ENCODE measurements around the gene UBL7. TPM values are rescaled to one million over a fixed set of nuclear protein-coding genes. Genes with fewer than 3 reads are reported as not detected.

UBL7 gene
- total RNA-seq, 1 experiment from 2014 or later, result 65.3 TPM

DNA sequence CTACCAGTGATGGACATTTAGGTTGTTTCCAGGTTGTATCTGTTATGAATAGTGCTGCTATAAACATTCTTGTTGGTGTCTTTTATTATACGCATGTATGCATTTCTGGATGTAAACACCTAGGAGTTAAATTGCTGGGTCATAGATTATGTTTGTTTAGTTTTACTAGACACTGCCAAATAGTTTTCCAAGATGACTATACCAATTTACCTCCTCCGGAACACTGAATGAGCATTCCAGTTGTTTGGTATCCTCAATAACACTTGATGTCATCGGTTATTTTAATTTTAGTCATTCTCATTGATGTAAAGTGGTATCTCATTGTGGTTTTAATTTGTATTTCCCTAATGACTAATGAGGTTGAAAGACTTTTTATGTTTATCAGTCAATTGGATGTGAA, 43.5 kb upstream of the UBL7 start:
- Histone ChIP-seq H3K27me3 (ENCODE audit: insufficient read depth, low read length) (no peaks in the 10 kb centered on the region), H3K4me1 (ENCODE audit: control insufficient read depth in 1 of 2, insufficient read depth in 2 of 2, low read length in 2 of 2) (peaks cover 0 to 5% of the 10 kb centered on the region in 2 experiments; a peak in 1 of 4 replicates)
- POLR2A ChIA-PET, result no interaction called here

DNA sequence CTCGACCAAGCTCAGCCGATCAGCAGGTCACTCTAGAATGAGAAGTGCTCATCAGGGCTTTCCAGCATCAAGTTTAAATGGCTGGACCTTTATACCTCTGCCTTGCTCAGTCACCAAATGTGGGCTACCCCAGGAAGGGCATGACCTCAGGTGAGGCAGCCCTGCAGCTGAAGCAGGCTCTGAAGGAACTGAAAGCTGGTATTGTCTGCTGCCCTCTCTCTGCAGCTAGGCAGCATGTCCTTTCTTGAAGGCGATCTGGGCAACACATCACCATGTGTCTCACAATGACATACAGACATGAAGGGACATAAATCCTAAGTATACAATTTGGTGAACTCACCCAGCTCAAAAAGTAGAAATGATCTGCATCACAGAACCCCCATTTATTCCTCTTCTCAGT, 41.3 kb upstream of the UBL7 start:
- TF ChIP-seq CTCF (IDR thresholded peaks at IDR 0.05 in 2 of 3, conservative IDR thresholded peaks at IDR 0.05 in 1 of 3; ENCODE audit: borderline replicate concordance in 1 of 3, insufficient read depth in 1 of 3, low read depth in 2 of 3, low read length in 2 of 3) (peak in 2 of 3 experiments; percentile 23 to 34; a peak in 3 of 6 replicates), SIN3A (IDR thresholded peaks at IDR 0.05; ENCODE audit: low read depth) (no peak), REST (IDR thresholded peaks at IDR 0.05; ENCODE audit: low read depth) (no peak)
- CTCF ChIA-PET, result interaction anchor here (1.0 kb wide), 1 partner anchor 113 kb away, joined by 3 read pairs; no protein-coding TSS in a partner anchor
- intact Hi-C loops (cut with micrococcal nuclease), result no loop called here
- no peaks in the 10 kb centered on the region for H3K27me3 ChIP-seq (ENCODE audit: insufficient read depth, low read length)
- H3K9ac ChIP-seq (ENCODE audit: low read length), result no peak overlapping the region
- DNase-seq (ENCODE audit: low read depth, low spot score), result no peak
- no TSS peak for BruUV-seq (replicated peaks)
- no peaks in the 10 kb centered on the region for H3K79me2 ChIP-seq (ENCODE audit: insufficient read depth, low read length)
- H3K4me2 ChIP-seq (ENCODE audit: low read length), result no peak overlapping the region
- peaks cover 3 to 12% of the 10 kb centered on the region in 2 experiments; a peak in 3 of 4 replicates for H3K4me1 ChIP-seq (ENCODE audit: control insufficient read depth in 1 of 2, insufficient read depth in 2 of 2, low read length in 2 of 2)
- no peaks in the 10 kb centered on the region for H4K20me1 ChIP-seq (ENCODE audit: insufficient read depth)
- ATAC-seq, result peak; percentile 62
- H3K9me2 ChIP-seq (ENCODE audit: insufficient read depth), result no peaks in the 10 kb centered on the region
- no peak overlapping the region for H2AFZ ChIP-seq (ENCODE audit: low read depth, low read length, poor library complexity, severe bottlenecking)
- H3K27ac ChIP-seq (ENCODE audit: low read depth, low read length), result no peak overlapping the region
- no peaks in the 10 kb centered on the region for H3K36me3 ChIP-seq (ENCODE audit: control insufficient read depth in 1 of 2, insufficient read depth in 2 of 2, low read length in 2 of 2)
- POLR2A ChIA-PET, result no interaction called here
- RAD21 ChIA-PET (ENCODE audit: low non-redundant PET in 1 of 2, low total read pairs in 2 of 2, uncharacterized antibody in 2 of 2, unreplicated experiment in 2 of 2), result no interaction called here
- no peak overlapping the region for H3K4me3 ChIP-seq (replicated peaks in 1 of 2; ENCODE audit: low read depth in 1 of 2, low read length in 2 of 2)
- H3K9me3 ChIP-seq (ENCODE audit: control insufficient read depth in 1 of 2, insufficient read depth in 1 of 2, low read depth in 1 of 2, low read length in 2 of 2), result no peaks in the 10 kb centered on the region

More for the DNA sequence above, 43.5 kb upstream of the UBL7 start:
- no peaks in the 10 kb centered on the region for H3K36me3 ChIP-seq (ENCODE audit: control insufficient read depth in 1 of 2, insufficient read depth in 2 of 2, low read length in 2 of 2)
- ChIA-PET RAD21 (ENCODE audit: low non-redundant PET in 1 of 2, low total read pairs in 2 of 2, uncharacterized antibody in 2 of 2, unreplicated experiment in 2 of 2) (no interaction called here), CTCF (no interaction called here)
- no peak overlapping the region for H3K4me3 ChIP-seq (replicated peaks in 1 of 2; ENCODE audit: low read depth in 1 of 2, low read length in 2 of 2)
- no TSS peak for BruUV-seq (replicated peaks)
- no peak overlapping the region for H2AFZ ChIP-seq (ENCODE audit: low read depth, low read length, poor library complexity, severe bottlenecking)
- H3K27ac ChIP-seq (ENCODE audit: low read depth, low read length), result no peak overlapping the region
- H4K20me1 ChIP-seq (ENCODE audit: insufficient read depth), result no peaks in the 10 kb centered on the region
- no peak overlapping the region for H3K9ac ChIP-seq (ENCODE audit: low read length)
- no peak for ATAC-seq
- H3K4me2 ChIP-seq (ENCODE audit: low read length), result no peak overlapping the region
- H3K79me2 ChIP-seq (ENCODE audit: insufficient read depth, low read length), result no peaks in the 10 kb centered on the region
- DNase-seq (ENCODE audit: low read depth, low spot score), result no peak
- H3K9me3 ChIP-seq (ENCODE audit: control insufficient read depth in 1 of 2, insufficient read depth in 1 of 2, low read depth in 1 of 2, low read length in 2 of 2), result no peaks in the 10 kb centered on the region
- intact Hi-C loops (cut with micrococcal nuclease), result no loop called here
- no peak for TF ChIP-seq ZNF274 (IDR thresholded peaks at IDR 0.05; ENCODE audit: low read depth, low read length)
- no peaks in the 10 kb centered on the region for H3K9me2 ChIP-seq (ENCODE audit: insufficient read depth)
